SK-N-SH (cell line): ENCODE data around the gene SLC2A5. TPM values are rescaled to one million over a fixed set of nuclear protein-coding genes. Genes with fewer than 3 reads are reported as not detected.
A peak's percentile ranks its signal among the peaks of the same experiment; 100 is the strongest.

Source experiments
- CTCF ChIA-PET: fragments of 300-600, 350-600 bp; formaldehyde crosslinking; extraction: SDS; loops from one replicate; lab custom pipeline; 2021; lab: Yijun Ruan, JAX
- POLR2A ChIA-PET: fragments of 350-600 bp; sonication (Branson Sonifier 250); formaldehyde crosslinking; extraction: SDS; loops from one replicate; lab custom pipeline; 2020; ENCODE audit warnings: antibody characterized with exemption, inconsistent platforms; lab: Yijun Ruan, JAX
- DNase-seq: peaks from one replicate; pipeline ENCODE4 v3.0.0; 2012
- H2AFZ ChIP-seq: fragments of 200-600 bp; sonication (generic); 2 replicates; pipeline ENCODE4 v1.8.1; 2016; ENCODE audit warnings: antibody characterized with exemption, mild to moderate bottlenecking, low read depth
- H3F3A ChIP-seq: fragments of 200-600 bp; sonication (generic); replicated peaks from 2 replicates; pipeline ENCODE3; 2016; ENCODE audit warnings: antibody characterized with exemption, mild to moderate bottlenecking; ENCODE audit not compliant: insufficient read depth
- H3K27ac ChIP-seq, 2 experiments: fragments of 200-500 bp in 1 of 2; fragments of 200-600 bp in 1 of 2; sonication (Bioruptor generic) in 1 of 2; sonication (generic), shearing (Covaris generic) in 1 of 2; 2 replicates each; pipeline versions ENCODE4 v1.5.1 to v1.6.1; 2014 to 2016; ENCODE audit warnings: low read depth in 2 of 2, inconsistent platforms in 1 of 2, low read length in 1 of 2, mild to moderate bottlenecking in 1 of 2, mixed read lengths in 1 of 2
- H3K27me3 ChIP-seq: fragments of 200-600 bp; sonication (generic), shearing (Covaris generic); 2 replicates; pipeline ENCODE4 v1.6.1; 2016; ENCODE audit warnings: mixed run types; ENCODE audit not compliant: insufficient read depth
- H3K36me3 ChIP-seq, 2 experiments: fragments of 200-500 bp in 1 of 2; fragments of 200-600 bp in 1 of 2; sonication (Bioruptor generic) in 1 of 2; sonication (generic) in 1 of 2; replicated peaks in 1 of 2; 2 replicates each; pipeline versions ENCODE3 to v1.5.1; 2014 to 2016; ENCODE audit warnings: low read length in 1 of 2, mild to moderate bottlenecking in 1 of 2; ENCODE audit not compliant: insufficient read depth in 2 of 2, control insufficient read depth in 1 of 2
- H3K4me1 ChIP-seq, 2 experiments: fragments of 200-500 bp in 1 of 2; fragments of 200-600 bp in 1 of 2; sonication (Bioruptor generic) in 1 of 2; sonication (generic), shearing (Covaris generic) in 1 of 2; 2 replicates each; pipeline versions ENCODE4 v1.5.1 to v1.6.1; 2014 to 2016; ENCODE audit warnings: low read depth in 1 of 2, low read length in 1 of 2, mixed run types in 1 of 2; ENCODE audit not compliant: insufficient read depth in 2 of 2, control insufficient read depth in 1 of 2
- H3K4me2 ChIP-seq: fragments of 200-600 bp; sonication (generic), shearing (Covaris generic); 2 replicates; pipeline ENCODE4 v1.6.1; 2017; ENCODE audit warnings: mixed run types
- H3K4me3 ChIP-seq, 2 experiments: fragments of 200-500 bp in 1 of 2; fragments of 200-600 bp in 1 of 2; sonication (Bioruptor generic) in 1 of 2; sonication (generic), shearing (Covaris generic) in 1 of 2; 2 replicates each; pipeline versions ENCODE4 v1.5.1 to v1.8.1; 2014 to 2016; ENCODE audit warnings: low read depth in 2 of 2, inconsistent platforms in 1 of 2, low read length in 1 of 2, mild to moderate bottlenecking in 1 of 2, mixed read lengths in 1 of 2, moderate library complexity in 1 of 2
- H3K79me2 ChIP-seq: fragments of 200-600 bp; sonication (generic); 2 replicates; pipeline ENCODE4 v1.8.1; 2017; ENCODE audit warnings: mild to moderate bottlenecking; ENCODE audit not compliant: insufficient read depth
- H3K9ac ChIP-seq: fragments of 200-600 bp; sonication (generic); 2 replicates; pipeline ENCODE4 v1.6.1; 2017; ENCODE audit warnings: mixed run types
- H3K9me2 ChIP-seq: fragments of 200-600 bp; sonication (generic); 2 replicates; pipeline ENCODE4 v1.6.1; 2017; ENCODE audit warnings: mixed run types
- H3K9me3 ChIP-seq: fragments of 200-600 bp; sonication (generic); 2 replicates; pipeline ENCODE4 v1.6.1; 2017; ENCODE audit warnings: mixed run types, mild to moderate bottlenecking, moderate library complexity
- H4K20me1 ChIP-seq: fragments of 200-600 bp; sonication (generic); 2 replicates; pipeline ENCODE4 v1.6.1; 2017; ENCODE audit warnings: mild to moderate bottlenecking, mixed run types; ENCODE audit not compliant: insufficient read depth
- EP300 ChIP-seq, 2 experiments: IDR thresholded peaks; 2 replicates each; pipeline versions ENCODE4 v1.4.0 to v1.6.1; 2012; ENCODE audit warnings: borderline replicate concordance in 1 of 2, low read depth in 1 of 2, low read length in 1 of 2
- FOXJ3 ChIP-seq: sonication (generic); formaldehyde crosslinking; IDR thresholded peaks from 2 replicates; pipeline ENCODE4 v1.5.1; 2020; ENCODE audit warnings: mild to moderate bottlenecking, missing genetic modification reagents
- GABPA ChIP-seq: IDR thresholded peaks from 2 replicates; pipeline ENCODE4 v1.4.0; 2012; ENCODE audit warnings: low read depth, mild to moderate bottlenecking
- GATA2 ChIP-seq: sonication (generic); formaldehyde crosslinking; IDR thresholded peaks from 2 replicates; pipeline ENCODE4 v1.5.0; 2020; ENCODE audit warnings: mild to moderate bottlenecking, missing genetic modification reagents
- JUND ChIP-seq: IDR thresholded peaks from 2 replicates; pipeline ENCODE4 v1.4.0; 2012
- MEF2A ChIP-seq: IDR thresholded peaks from 2 replicates; pipeline ENCODE4 v1.4.0; 2012; ENCODE audit warnings: low read depth, borderline replicate concordance
- POLR2AphosphoS5 ChIP-seq: IDR thresholded peaks from 2 replicates; pipeline ENCODE4 v1.6.1; 2012; ENCODE audit warnings: low read depth, low read length
- RAD21 ChIP-seq: IDR thresholded peaks from 2 replicates; pipeline ENCODE4 v1.6.1; 2012; ENCODE audit warnings: mild to moderate bottlenecking, low read length
- RCOR1 ChIP-seq: fragments of 150-350 bp; IDR thresholded peaks from 2 replicates; pipeline ENCODE4 v1.6.1; 2017; ENCODE audit warnings: antibody characterized with exemption, low read length
- SMC3 ChIP-seq: IDR thresholded peaks from 2 replicates; pipeline ENCODE4 v1.6.1; 2012; ENCODE audit warnings: low read depth, low read length, improper control_type of control experiment
- TAF1 ChIP-seq: IDR thresholded peaks from 2 replicates; pipeline ENCODE4 v1.6.1; 2012; ENCODE audit warnings: low read depth, mild to moderate bottlenecking, low read length, moderate library complexity, borderline replicate concordance
- TCF12 ChIP-seq: IDR thresholded peaks from 2 replicates; pipeline ENCODE4 v1.4.0; 2012
- TEAD4 ChIP-seq: IDR thresholded peaks from 2 replicates; pipeline ENCODE4 v1.4.0; 2012; ENCODE audit warnings: mild to moderate bottlenecking, borderline replicate concordance; ENCODE audit not compliant: insufficient read depth
- WGBS: methylation state at CpG from one replicate; pipeline ENCODE4 v1.1.6; 2017; ENCODE audit warnings: low lambda C conversion rate; 5-methylcytosine and 5-hydroxymethylcytosine counted together
- polyA plus RNA-seq, 3 experiments: library from polyadenylated mRNA; depleted of rRNA; stranded (reverse); fragments of >200 nt; gene quantifications; 2 replicates each; pipeline ENCODE4 v1.2.3, GENCODE V29; 2012
- TF ChIP-seq, protein P1 (sequence below): IDR thresholded peaks from 2 replicates; pipeline ENCODE4 v1.6.1; 2012; ENCODE audit warnings: mild to moderate bottlenecking, low read depth, low read length, moderate library complexity
- TF ChIP-seq, protein P2 (sequence below): IDR thresholded peaks from 2 replicates; pipeline ENCODE4 v1.4.0; 2012; ENCODE audit warnings: low read depth, borderline replicate concordance
- TF ChIP-seq, protein P3 (sequence below): IDR thresholded peaks from 2 replicates; pipeline ENCODE4; 2012
- TF ChIP-seq, protein P4 (sequence below): fragments of 150-350 bp; IDR thresholded peaks from 2 replicates; pipeline ENCODE4 v1.6.1; 2016; ENCODE audit warnings: mild to moderate bottlenecking, low read depth, low read length
- TF ChIP-seq, protein P5 (sequence below): IDR thresholded peaks from 2 replicates; pipeline ENCODE4 v1.4.0; 2012; ENCODE audit warnings: low read depth

SLC2A5 gene
- polyA plus RNA-seq, 1 of the 3 experiments (the other 2 are of a cell fraction) = 0.02 TPM

DNA sequence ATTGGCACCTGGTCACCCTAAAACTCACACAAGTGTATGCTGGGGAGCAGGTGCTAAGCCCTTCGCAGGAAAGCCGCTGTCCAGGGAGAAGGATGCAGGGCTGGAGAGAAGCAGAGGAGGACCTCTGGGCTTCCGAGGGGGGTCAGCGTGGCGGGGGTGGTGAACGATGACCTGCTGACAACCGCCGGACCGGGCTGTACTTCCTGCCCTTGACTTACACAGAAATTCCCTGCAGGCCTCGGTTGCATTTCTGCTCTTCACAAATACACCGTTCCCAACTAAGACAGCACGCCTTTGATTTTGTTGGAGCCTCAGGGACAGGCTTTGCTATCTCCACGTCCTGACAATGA, 80.8 kb downstream of the SLC2A5 start (continued):
- TF ChIP-seq, protein P1, sequence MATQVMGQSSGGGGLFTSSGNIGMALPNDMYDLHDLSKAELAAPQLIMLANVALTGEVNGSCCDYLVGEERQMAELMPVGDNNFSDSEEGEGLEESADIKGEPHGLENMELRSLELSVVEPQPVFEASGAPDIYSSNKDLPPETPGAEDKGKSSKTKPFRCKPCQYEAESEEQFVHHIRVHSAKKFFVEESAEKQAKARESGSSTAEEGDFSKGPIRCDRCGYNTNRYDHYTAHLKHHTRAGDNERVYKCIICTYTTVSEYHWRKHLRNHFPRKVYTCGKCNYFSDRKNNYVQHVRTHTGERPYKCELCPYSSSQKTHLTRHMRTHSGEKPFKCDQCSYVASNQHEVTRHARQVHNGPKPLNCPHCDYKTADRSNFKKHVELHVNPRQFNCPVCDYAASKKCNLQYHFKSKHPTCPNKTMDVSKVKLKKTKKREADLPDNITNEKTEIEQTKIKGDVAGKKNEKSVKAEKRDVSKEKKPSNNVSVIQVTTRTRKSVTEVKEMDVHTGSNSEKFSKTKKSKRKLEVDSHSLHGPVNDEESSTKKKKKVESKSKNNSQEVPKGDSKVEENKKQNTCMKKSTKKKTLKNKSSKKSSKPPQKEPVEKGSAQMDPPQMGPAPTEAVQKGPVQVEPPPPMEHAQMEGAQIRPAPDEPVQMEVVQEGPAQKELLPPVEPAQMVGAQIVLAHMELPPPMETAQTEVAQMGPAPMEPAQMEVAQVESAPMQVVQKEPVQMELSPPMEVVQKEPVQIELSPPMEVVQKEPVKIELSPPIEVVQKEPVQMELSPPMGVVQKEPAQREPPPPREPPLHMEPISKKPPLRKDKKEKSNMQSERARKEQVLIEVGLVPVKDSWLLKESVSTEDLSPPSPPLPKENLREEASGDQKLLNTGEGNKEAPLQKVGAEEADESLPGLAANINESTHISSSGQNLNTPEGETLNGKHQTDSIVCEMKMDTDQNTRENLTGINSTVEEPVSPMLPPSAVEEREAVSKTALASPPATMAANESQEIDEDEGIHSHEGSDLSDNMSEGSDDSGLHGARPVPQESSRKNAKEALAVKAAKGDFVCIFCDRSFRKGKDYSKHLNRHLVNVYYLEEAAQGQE = no peak
- TF ChIP-seq TEAD4 (no peak), TAF1 (no peak), GABPA (no peak), RCOR1 (no peak)

DNA sequence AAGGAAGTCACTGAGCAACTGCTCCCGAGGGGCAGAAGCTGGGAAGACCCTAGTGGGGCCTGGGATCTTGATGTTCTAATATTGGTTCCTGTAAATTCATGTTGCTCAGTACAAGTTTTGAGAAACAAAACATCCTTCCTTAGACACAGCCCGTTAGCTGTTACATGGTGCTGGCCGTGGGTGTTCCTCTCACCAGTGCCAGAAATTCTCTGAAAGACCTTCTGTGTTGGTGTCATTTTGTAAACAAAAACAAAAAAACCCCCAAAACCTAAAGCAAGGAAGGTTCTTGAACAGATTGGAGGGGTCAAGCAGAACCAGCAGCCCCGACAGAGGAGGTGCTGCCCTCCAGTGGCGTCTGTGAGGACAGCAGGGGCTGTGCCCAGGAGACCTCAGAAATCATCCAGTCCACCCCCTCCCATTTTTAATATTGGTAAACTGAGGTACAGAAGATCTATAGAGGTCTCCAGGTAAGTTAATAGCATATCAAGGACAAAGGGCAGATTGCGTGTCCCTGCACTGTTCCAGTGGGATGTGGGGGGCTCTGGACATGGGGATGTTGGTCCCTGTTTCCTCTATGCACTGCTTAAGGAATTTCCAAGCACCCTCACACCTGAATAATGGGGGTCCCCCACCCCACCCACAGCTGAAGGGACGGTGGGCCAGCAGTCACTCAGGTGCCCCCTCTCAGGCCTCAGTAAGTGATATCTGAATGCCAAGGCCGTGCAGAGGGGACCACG, 81.4 kb downstream of the SLC2A5 start:
- H4K20me1 ChIP-seq = no peaks in the 10 kb centered on the region
- no peaks in the 10 kb centered on the region; a peak in 1 of 4 replicates for H3K4me1 ChIP-seq
- no peaks in the 10 kb centered on the region for H3K36me3 ChIP-seq
- DNase-seq = peak; percentile 78
- no peaks in the 10 kb centered on the region for H3K79me2 ChIP-seq
- CTCF ChIA-PET = interaction anchor here (0.6 to 7.5 kb wide), 34 partner anchors 10 to 1013 kb away, joined by 3 to 82 read pairs (median 4); no protein-coding TSS in a partner anchor
- no peaks in the 10 kb centered on the region for H3K9me2 ChIP-seq
- H3K4me2 ChIP-seq = no peak overlapping the region
- H3F3A ChIP-seq = peaks cover 15% of the 10 kb centered on the region
- H3K27ac ChIP-seq = peak overlapping the region in 1 of 2 experiments; percentile 45; a peak in 1 of 4 replicates
- H3K4me3 ChIP-seq = no peak overlapping the region; a peak in 1 of 4 replicates
- H3K9ac ChIP-seq = no peak overlapping the region
- H2AFZ ChIP-seq = 0 out of 2 replicates have a peak overlapping the region, but pooled peaks have one; percentile 66
- POLR2A ChIA-PET = interaction anchor here (0.6 kb wide), 1 partner anchor 95 kb away, joined by 3 read pairs; no protein-coding TSS in a partner anchor
- no peaks in the 10 kb centered on the region for H3K9me3 ChIP-seq
- no peaks in the 10 kb centered on the region for H3K27me3 ChIP-seq
- WGBS = 12% methylated on average over 6 of the region's 9 CpGs
- no peak for TF ChIP-seq GATA2 (CRISPR knock-in tag)
- TF ChIP-seq, protein P2, sequence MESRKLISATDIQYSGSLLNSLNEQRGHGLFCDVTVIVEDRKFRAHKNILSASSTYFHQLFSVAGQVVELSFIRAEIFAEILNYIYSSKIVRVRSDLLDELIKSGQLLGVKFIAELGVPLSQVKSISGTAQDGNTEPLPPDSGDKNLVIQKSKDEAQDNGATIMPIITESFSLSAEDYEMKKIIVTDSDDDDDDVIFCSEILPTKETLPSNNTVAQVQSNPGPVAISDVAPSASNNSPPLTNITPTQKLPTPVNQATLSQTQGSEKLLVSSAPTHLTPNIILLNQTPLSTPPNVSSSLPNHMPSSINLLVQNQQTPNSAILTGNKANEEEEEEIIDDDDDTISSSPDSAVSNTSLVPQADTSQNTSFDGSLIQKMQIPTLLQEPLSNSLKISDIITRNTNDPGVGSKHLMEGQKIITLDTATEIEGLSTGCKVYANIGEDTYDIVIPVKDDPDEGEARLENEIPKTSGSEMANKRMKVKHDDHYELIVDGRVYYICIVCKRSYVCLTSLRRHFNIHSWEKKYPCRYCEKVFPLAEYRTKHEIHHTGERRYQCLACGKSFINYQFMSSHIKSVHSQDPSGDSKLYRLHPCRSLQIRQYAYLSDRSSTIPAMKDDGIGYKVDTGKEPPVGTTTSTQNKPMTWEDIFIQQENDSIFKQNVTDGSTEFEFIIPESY = no peak
- no peak for TF ChIP-seq TEAD4
- TF ChIP-seq SMC3 = peak; percentile 86
- TF ChIP-seq, protein P1 = no peak
- peak; percentile 80 for TF ChIP-seq RAD21
- no peak for TF ChIP-seq EP300 (IDR thresholded peaks at IDR 0.05; ENCODE audit: borderline replicate concordance in 1 of 2, low read depth in 1 of 2, low read length in 1 of 2)
- TF ChIP-seq, protein P3, sequence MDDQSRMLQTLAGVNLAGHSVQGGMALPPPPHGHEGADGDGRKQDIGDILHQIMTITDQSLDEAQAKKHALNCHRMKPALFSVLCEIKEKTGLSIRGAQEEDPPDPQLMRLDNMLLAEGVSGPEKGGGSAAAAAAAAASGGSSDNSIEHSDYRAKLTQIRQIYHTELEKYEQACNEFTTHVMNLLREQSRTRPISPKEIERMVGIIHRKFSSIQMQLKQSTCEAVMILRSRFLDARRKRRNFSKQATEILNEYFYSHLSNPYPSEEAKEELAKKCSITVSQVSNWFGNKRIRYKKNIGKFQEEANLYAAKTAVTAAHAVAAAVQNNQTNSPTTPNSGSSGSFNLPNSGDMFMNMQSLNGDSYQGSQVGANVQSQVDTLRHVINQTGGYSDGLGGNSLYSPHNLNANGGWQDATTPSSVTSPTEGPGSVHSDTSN = no peak
- TF ChIP-seq TCF12 = no peak
- TF ChIP-seq JUND = no peak
- TF ChIP-seq, protein P4, sequence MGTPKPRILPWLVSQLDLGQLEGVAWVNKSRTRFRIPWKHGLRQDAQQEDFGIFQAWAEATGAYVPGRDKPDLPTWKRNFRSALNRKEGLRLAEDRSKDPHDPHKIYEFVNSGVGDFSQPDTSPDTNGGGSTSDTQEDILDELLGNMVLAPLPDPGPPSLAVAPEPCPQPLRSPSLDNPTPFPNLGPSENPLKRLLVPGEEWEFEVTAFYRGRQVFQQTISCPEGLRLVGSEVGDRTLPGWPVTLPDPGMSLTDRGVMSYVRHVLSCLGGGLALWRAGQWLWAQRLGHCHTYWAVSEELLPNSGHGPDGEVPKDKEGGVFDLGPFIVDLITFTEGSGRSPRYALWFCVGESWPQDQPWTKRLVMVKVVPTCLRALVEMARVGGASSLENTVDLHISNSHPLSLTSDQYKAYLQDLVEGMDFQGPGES = no peak
- no peak for TF ChIP-seq MEF2A
- no peak for TF ChIP-seq POLR2AphosphoS5
- TF ChIP-seq FOXJ3 (CRISPR knock-in tag) = no peak
- TF ChIP-seq, protein P5, sequence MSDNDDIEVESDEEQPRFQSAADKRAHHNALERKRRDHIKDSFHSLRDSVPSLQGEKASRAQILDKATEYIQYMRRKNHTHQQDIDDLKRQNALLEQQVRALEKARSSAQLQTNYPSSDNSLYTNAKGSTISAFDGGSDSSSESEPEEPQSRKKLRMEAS = no peak
